ENCODE results near the gene FAM168A. TPM values are rescaled to one million over a fixed set of nuclear protein-coding genes. Genes with fewer than 3 reads are reported as not detected.

Gene FAM168A
- total and polyA plus RNA-seq, 9 donors = 16.7 to 45.5 (median 39.5) TPM

- WGBS, 3 donors = 92 to 96% (median 95%) methylated on average over 4 of the region's 4 CpGs
- DNase-seq = no peak
- Histone ChIP-seq H3K4me3 (no peak overlapping the region), H3K9me3 (no peaks in the 10 kb centered on the region), H3K27ac (no peak overlapping the region), H3K27me3 (no peaks in the 10 kb centered on the region), H3K36me3 (no peaks in the 10 kb centered on the region), H3K4me1 (ENCODE audit: insufficient read depth) (peaks cover 6% of the 10 kb centered on the region)
- no peak for TF ChIP-seq POLR2A (IDR thresholded peaks at IDR 0.05)
- intact Hi-C loops (cut with DNase I) = no loop called here
Observed at GRCh38 chr11:73380897-73381410, 217.0 kb downstream of the FAM168A start.

GRCh38 chr11:73380331-73380730 is 217.6 kb downstream of the FAM168A start:
- Histone ChIP-seq H3K9me3 (no peaks in the 10 kb centered on the region), H3K36me3 (no peaks in the 10 kb centered on the region), H3K4me3 (no peak overlapping the region), H3K27ac (no peak overlapping the region), H3K27me3 (no peaks in the 10 kb centered on the region), H3K4me1 (ENCODE audit: insufficient read depth) (peaks cover 6% of the 10 kb centered on the region)
- WGBS, 3 donors = 87 to 95% (median 93%) methylated on average over 7 of the region's 7 CpGs
- DNase-seq = no peak
- TF ChIP-seq, protein P1, sequence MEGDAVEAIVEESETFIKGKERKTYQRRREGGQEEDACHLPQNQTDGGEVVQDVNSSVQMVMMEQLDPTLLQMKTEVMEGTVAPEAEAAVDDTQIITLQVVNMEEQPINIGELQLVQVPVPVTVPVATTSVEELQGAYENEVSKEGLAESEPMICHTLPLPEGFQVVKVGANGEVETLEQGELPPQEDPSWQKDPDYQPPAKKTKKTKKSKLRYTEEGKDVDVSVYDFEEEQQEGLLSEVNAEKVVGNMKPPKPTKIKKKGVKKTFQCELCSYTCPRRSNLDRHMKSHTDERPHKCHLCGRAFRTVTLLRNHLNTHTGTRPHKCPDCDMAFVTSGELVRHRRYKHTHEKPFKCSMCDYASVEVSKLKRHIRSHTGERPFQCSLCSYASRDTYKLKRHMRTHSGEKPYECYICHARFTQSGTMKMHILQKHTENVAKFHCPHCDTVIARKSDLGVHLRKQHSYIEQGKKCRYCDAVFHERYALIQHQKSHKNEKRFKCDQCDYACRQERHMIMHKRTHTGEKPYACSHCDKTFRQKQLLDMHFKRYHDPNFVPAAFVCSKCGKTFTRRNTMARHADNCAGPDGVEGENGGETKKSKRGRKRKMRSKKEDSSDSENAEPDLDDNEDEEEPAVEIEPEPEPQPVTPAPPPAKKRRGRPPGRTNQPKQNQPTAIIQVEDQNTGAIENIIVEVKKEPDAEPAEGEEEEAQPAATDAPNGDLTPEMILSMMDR (IDR thresholded peaks at IDR 0.05) = no peak
- intact Hi-C loops (cut with DNase I) = no loop called here

GRCh38 chr11:73379189-73379880 is 218.6 kb downstream of the FAM168A start:
- TF ChIP-seq, protein P1 (IDR thresholded peaks at IDR 0.05) = no peak
- TF ChIP-seq POLR2A (IDR thresholded peaks at IDR 0.05) (no peak), EP300 (IDR thresholded peaks at IDR 0.05) (no peak)
- WGBS, 3 donors = 85 to 90% (median 88%) methylated on average over 10 of the region's 10 CpGs
- no peaks in the 10 kb centered on the region for H3K36me3 ChIP-seq
- H3K27me3 ChIP-seq = no peaks in the 10 kb centered on the region
- DNase-seq = no peak
- no peak overlapping the region for H3K4me3 ChIP-seq
- H3K4me1 ChIP-seq (ENCODE audit: insufficient read depth) = peaks cover 6% of the 10 kb centered on the region
- no peaks in the 10 kb centered on the region for H3K9me3 ChIP-seq
- intact Hi-C loops (cut with DNase I) = no loop called here
- no peak overlapping the region for H3K27ac ChIP-seq

GRCh38 chr11:73376803-73377629 is 220.9 kb downstream of the FAM168A start:
- Histone ChIP-seq H3K4me3 (peak overlapping the region; percentile 56), H3K27ac (peak overlapping the region; percentile 74 to 78), H3K27me3 (no peaks in the 10 kb centered on the region), H3K4me1 (ENCODE audit: insufficient read depth) (peaks cover 6% of the 10 kb centered on the region), H3K36me3 (no peaks in the 10 kb centered on the region), H3K9me3 (no peaks in the 10 kb centered on the region)
- intact Hi-C loops (cut with DNase I) = no loop called here
- TF ChIP-seq POLR2A (IDR thresholded peaks at IDR 0.05) = no peak
- TF ChIP-seq EP300 (IDR thresholded peaks at IDR 0.05) = no peak
- DNase-seq = peak; percentile 46 to 71 (median 66)
- WGBS, 3 donors = 7 to 11% (median 8%) methylated on average over 40 to 56 of the region's 56 CpGs

DNA sequence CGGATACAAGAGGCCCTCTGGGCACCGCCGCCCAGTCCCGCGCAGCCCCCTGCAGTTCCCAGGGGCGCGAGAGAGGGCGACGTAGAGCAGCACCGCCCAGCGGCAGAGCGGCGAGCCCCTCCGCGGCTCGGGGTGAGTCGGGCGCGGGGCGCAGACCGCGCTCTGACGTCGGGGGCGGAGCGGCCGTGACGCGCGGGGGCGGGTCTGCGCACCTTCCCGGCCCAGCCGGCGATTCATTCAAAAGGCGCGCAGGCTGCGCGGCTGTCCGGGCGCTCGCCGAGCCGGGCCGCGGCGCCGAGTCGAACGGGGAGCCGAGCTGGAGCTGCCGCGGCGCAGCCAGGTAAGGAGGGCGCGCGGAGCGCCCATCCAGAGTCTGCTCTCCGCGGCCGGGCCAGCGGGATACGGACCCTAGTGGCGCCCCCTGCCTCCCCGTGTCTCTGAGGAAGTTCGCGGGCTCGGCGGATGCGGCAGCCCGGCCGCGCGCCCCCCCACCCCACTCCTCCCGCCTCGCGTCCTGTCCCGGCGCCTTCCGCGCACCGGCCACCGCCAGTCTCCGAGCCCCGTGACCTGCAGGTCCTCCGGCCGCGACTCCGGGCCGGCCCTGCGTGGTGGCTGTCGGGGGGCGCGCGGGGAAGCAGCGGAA is 221.6 kb downstream of the FAM168A start, which contains the start of gene RELT:
Gene RELT (plus strand): TSS at position 240 of the 643 bp plus-strand sequence. CDS start 12,738 bp downstream, outside the sequence.
- peak within 1 kb of the TSS; percentile 56 for H3K4me3 ChIP-seq
- intact Hi-C loops (cut with DNase I) = no loop called here
- WGBS, 3 donors = 0 to 1% (median 1%) methylated on average over 38 to 96 of the region's 96 CpGs
- H3K4me1 ChIP-seq (ENCODE audit: insufficient read depth) = peaks cover 6% of the 10 kb centered on the region
- TF ChIP-seq EP300 (IDR thresholded peaks at IDR 0.05) (no peak), POLR2A (IDR thresholded peaks at IDR 0.05) (peak; percentile 77)
- TF ChIP-seq, protein P1 (IDR thresholded peaks at IDR 0.05) = peak; percentile 90 to 97 (median 96)
- DNase-seq = peak; percentile 78 to 94 (median 86)
- peak within 1 kb of the TSS; percentile 74 to 78 for H3K27ac ChIP-seq
- H3K36me3 ChIP-seq = no peaks in the 10 kb centered on the region
- no peaks in the 10 kb centered on the region for H3K27me3 ChIP-seq
- no peaks in the 10 kb centered on the region for H3K9me3 ChIP-seq

Data from ovary (tissue), 9 donors.